Activated CD4-positive, alpha-beta T cell treated with anti-CD3 and anti-CD28 coated beads, Interleukin-2, amount 50 U/mL, for 24 hours (primary cell): Measurements from ENCODE around the gene KRT83.
"Not testable (repeated sequence)": the region's sequence is repeated elsewhere in the genome, so short reads cannot be mapped to it uniquely, and the experiment has no call there.

Experiments
- DNase-seq, 2 donors: peaks; one replicate each; pipeline ENCODE4 v3.0.0-alpha.2; 2020; ENCODE audit warnings: low read depth in 1 of 2, low spot score in 1 of 2

The KRT83 gene

GRCh38 chr12:52287816-52288805 is 33.1 kb downstream of the KRT83 start:
- DNase-seq, result not testable (repeated sequence)

- not testable (repeated sequence) for DNase-seq
These were observed 34.1 kb downstream of the KRT83 start for GRCh38 chr12:52286857-52287785.

GRCh38 chr12:52285851-52286530 is 35.2 kb downstream of the KRT83 start:
- DNase-seq, result no peak

- no peak for DNase-seq
These were observed 35.9 kb downstream of the KRT83 start for GRCh38 chr12:52285172-52285745.

GRCh38 chr12:52284562-52285171 is 36.5 kb downstream of the KRT83 start:
- DNase-seq, result no peak

GRCh38 chr12:52280796-52281560 is 40.2 kb downstream of the KRT83 start:
- DNase-seq, result no peak

- no peak for DNase-seq
These were observed 40.8 kb downstream of the KRT83 start for GRCh38 chr12:52280319-52280795.

GRCh38 chr12:52279422-52280318 is 41.5 kb downstream of the KRT83 start:
- no peak for DNase-seq

- DNase-seq, result peak; percentile 51 to 63
These were observed 42.4 kb downstream of the KRT83 start for GRCh38 chr12:52278575-52279421.

GRCh38 chr12:52277486-52278245 is 43.5 kb downstream of the KRT83 start:
- no peak for DNase-seq

GRCh38 chr12:52275686-52276085 is 45.5 kb downstream of the KRT83 start:
- no peak for DNase-seq

GRCh38 chr12:52274521-52275120 is 46.6 kb downstream of the KRT83 start, which contains the start of gene KRT86:
KRT86 (plus strand) TSS chr12:52274645; CDS start chr12:52301917, 27,272 bp downstream.
- no peak for DNase-seq

GRCh38 chr12:52271158-52271557 is 50.0 kb downstream of the KRT83 start:
- no peak for DNase-seq

- DNase-seq, result no peak
These were observed 50.6 kb downstream of the KRT83 start for GRCh38 chr12:52270541-52271070.

GRCh38 chr12:52268212-52268611 is 53.0 kb downstream of the KRT83 start:
- DNase-seq, result no peak

- DNase-seq, result no peak
These were observed 53.5 kb downstream of the KRT83 start for GRCh38 chr12:52267699-52268098.
